K562 (cell line): ENCODE results near the gene PTPRG. TPM values are rescaled to one million over a fixed set of nuclear protein-coding genes. Genes with fewer than 3 reads are reported as not detected.
A peak's percentile ranks its signal among the peaks of the same experiment; 100 is the strongest.

Source experiments
- ATAC-seq: fragments of 200-7000 bp; cut with Tn5 transposase; 3 replicates; pipeline ENCODE4 v1.9.1; 2020; ENCODE audit warnings: moderate library complexity
- BruUV-seq: library from RNA; stranded (reverse); fragments of 400-500 nt; replicated peaks from 2 replicates; lab custom pipeline; 2021; lab: Mats Ljungman, UMichigan
- CTCF ChIA-PET: fragments of 300-600 bp; formaldehyde crosslinking; extraction: SDS; loops from one replicate; lab custom pipeline; 2021; ENCODE audit warnings: low intra/inter-chr PET ratio; lab: Yijun Ruan, JAX
- POLR2A ChIA-PET: fragments of 300-600, 350-650 bp; sonication (Branson Sonifier 250); formaldehyde crosslinking; extraction: SDS; loops from one replicate; lab custom pipeline; 2021; ENCODE audit warnings: antibody characterized with exemption, inconsistent platforms; lab: Yijun Ruan, JAX
- DNase-seq, 4 experiments: peaks; one replicate each; pipeline versions ENCODE4 v3.0.0 to v3.0.0-alpha.2; 2011 to 2018; ENCODE audit warnings: low spot score in 3 of 4, mixed read lengths in 3 of 4; ENCODE audit errors: extremely low read depth in 1 of 4
- FAIRE-seq: peaks from 2 replicates; lab custom pipeline; 2011; peaks lifted over from hg19 to GRCh38; lab: Jason Lieb, UNC
- H2AFZ ChIP-seq: 2 replicates; pipeline ENCODE4 v1.6.0; 2011; ENCODE audit warnings: low read depth, low read length, control low read depth, inconsistent platforms
- H3K27ac ChIP-seq: fragments of 200-600 bp; 3 replicates; pipeline ENCODE4 v1.8.0; 2011; ENCODE audit warnings: low read depth, mild to moderate bottlenecking, control low read depth, inconsistent platforms, low read length, moderate library complexity, mixed read lengths; ENCODE audit errors: extremely low read depth
- H3K27me3 ChIP-seq, 2 experiments: fragments of 300-600 bp in 1 of 2; 2 replicates in 1 of 2; 3 replicates in 1 of 2; pipeline versions ENCODE4 v1.6.0 to v1.8.0; 2011; ENCODE audit warnings: inconsistent platforms in 2 of 2, low read length in 2 of 2, mild to moderate bottlenecking in 1 of 2, mixed read lengths in 1 of 2, moderate library complexity in 1 of 2; ENCODE audit not compliant: control insufficient read depth in 2 of 2, insufficient read depth in 2 of 2
- H3K36me3 ChIP-seq: fragments of 300-600 bp; 3 replicates; pipeline ENCODE4 v1.8.0; 2011; ENCODE audit warnings: mild to moderate bottlenecking, low read length, inconsistent platforms; ENCODE audit not compliant: control insufficient read depth, insufficient read depth
- H3K4me1 ChIP-seq, 2 experiments: fragments of 200-600 bp in 1 of 2; replicated peaks in 1 of 2; 2 replicates in 1 of 2; 3 replicates in 1 of 2; pipeline versions ENCODE4 v1.5.1 to v1.8.0; 2011; ENCODE audit warnings: inconsistent platforms in 2 of 2, low read length in 2 of 2, mild to moderate bottlenecking in 1 of 2, mixed read lengths in 1 of 2, moderate library complexity in 1 of 2; ENCODE audit not compliant: control insufficient read depth in 2 of 2, insufficient read depth in 2 of 2
- H3K4me2 ChIP-seq: 2 replicates; pipeline ENCODE4 v1.6.1; 2011; ENCODE audit warnings: low read length, control low read depth, inconsistent platforms, mixed read lengths; ENCODE audit not compliant: insufficient read depth
- H3K4me3 ChIP-seq: fragments of 200-600 bp; sonication (generic), shearing (Covaris generic); 2 replicates; pipeline ENCODE4 v1.5.1; 2016; ENCODE audit warnings: control low read depth, inconsistent platforms
- H3K79me2 ChIP-seq: fragments of 200-600 bp; 3 replicates; pipeline ENCODE4 v1.8.0; 2011; ENCODE audit warnings: low read length, inconsistent platforms; ENCODE audit not compliant: control insufficient read depth, insufficient read depth
- H3K9ac ChIP-seq, 2 experiments: 2 replicates each; pipeline versions ENCODE4 v1.6.0 to v1.6.1; 2011; ENCODE audit warnings: low read depth in 2 of 2, low read length in 2 of 2, control low read depth in 1 of 2, inconsistent platforms in 1 of 2, mild to moderate bottlenecking in 1 of 2, mixed read lengths in 1 of 2; ENCODE audit not compliant: insufficient read depth in 1 of 2
- H3K9me1 ChIP-seq: one replicate; pipeline ENCODE4 v1.6.0; 2011; ENCODE audit warnings: inconsistent platforms, mild to moderate bottlenecking, low read length, moderate library complexity; ENCODE audit not compliant: control insufficient read depth, insufficient read depth
- H3K9me3 ChIP-seq: replicated peaks from 2 replicates; pipeline ENCODE4 v1.5.1; 2011; ENCODE audit warnings: low read depth, low read length, inconsistent platforms; ENCODE audit not compliant: control insufficient read depth, insufficient read depth
- H4K20me1 ChIP-seq: replicated peaks from 2 replicates; pipeline ENCODE4 v1.6.1; 2011; ENCODE audit warnings: low read length, inconsistent platforms, mixed read lengths; ENCODE audit not compliant: control insufficient read depth, insufficient read depth
- BHLHE40 ChIP-seq: IDR thresholded peaks from 2 replicates; pipeline ENCODE4 v1.6.1; 2011; ENCODE audit warnings: low read length, improper control_type of control experiment
- CREBBP ChIP-seq: IDR thresholded peaks from one replicate; pipeline ENCODE4 v1.6.1; 2012; ENCODE audit warnings: low read depth, mild to moderate bottlenecking, control low read depth, inconsistent platforms, low read length
- KAT8 ChIP-seq: fragments of 450-650 bp; IDR thresholded peaks from 2 replicates; pipeline ENCODE4 v1.6.1; 2016; ENCODE audit warnings: low read depth, mild to moderate bottlenecking
- PHB2 ChIP-seq: fragments of 450-650 bp; IDR thresholded peaks from 2 replicates; pipeline ENCODE4 v1.6.1; 2017; ENCODE audit warnings: low read depth
- STAT5B ChIP-seq: fragments of 250-450 bp; sonication (Bioruptor Pico); IDR thresholded peaks from 2 replicates; pipeline ENCODE4 v1.8.0; 2021; ENCODE audit warnings: mild to moderate bottlenecking, inconsistent platforms
- WGBS: fragments of 100-300 bp; shearing (Covaris generic); methylation state at CpG from one replicate; pipeline ENCODE4 v1.1.6; 2016; ENCODE audit warnings: low coverage, mixed read lengths; ENCODE audit not compliant: insufficient coverage; ENCODE audit errors: missing lambda C conversion rate; 5-methylcytosine and 5-hydroxymethylcytosine counted together
- in situ Hi-C: fragments of 300-500 bp; cut with MboI; formaldehyde crosslinking; loops from 4 replicates; pipeline ENCODE4 v1.15.0; 2018; ENCODE audit warnings: inconsistent platforms, mixed read lengths
- intact Hi-C: fragments of 100-400 bp; cut with micrococcal nuclease; formaldehyde crosslinking; loops from 2 replicates; pipeline ENCODE4 v1.14.2; 2022
- polyA plus RNA-seq, 8 experiments: library from polyadenylated mRNA; depleted of rRNA in 4 of 8; stranded (reverse) in 5 of 8; unstranded in 3 of 8; fragments of >200 nt; fragmentation: Nextera tagmentation in 2 of 8; fragmentation: Illumina TruSeq in 1 of 8; extraction: Ambion mirVana in 2 of 8; extraction: Trizol in 1 of 8; gene quantifications; 2 replicates each; pipeline versions ENCODE4 v1.2.1 to v1.2.3, GENCODE V29; 2011 to 2014; ENCODE audit warnings: inconsistent platforms in 1 of 8, missing spikeins in 1 of 8
- total RNA-seq, 7 experiments: library from RNA; depleted of rRNA in 6 of 7; stranded (reverse); fragments of >200 nt in 6 of 7; fragmentation: Illumina TruSeq in 2 of 7; extraction: Trizol in 2 of 7; gene quantifications; 2 replicates each; pipeline versions ENCODE4 v1.2.1 to v1.2.3, GENCODE V29; 2011 to 2021; ENCODE audit warnings: low replicate concordance in 1 of 7
- TF ChIP-seq, protein P1 (sequence below): IDR thresholded peaks from 2 replicates; pipeline ENCODE4 v1.6.1; 2012; ENCODE audit warnings: low read depth, low read length, improper control_type of control experiment, borderline replicate concordance
- TF ChIP-seq, protein P2 (sequence below): fragments of 450-650 bp; IDR thresholded peaks from 2 replicates; pipeline ENCODE4 v1.6.1; 2018; ENCODE audit not compliant: partially characterized antibody
- TF ChIP-seq, protein P3 (sequence below): fragments of 250-450 bp; sonication (Bioruptor Pico); IDR thresholded peaks from 2 replicates; pipeline ENCODE4 v1.4.0; 2020

The PTPRG gene
- total and polyA plus RNA-seq, 9 of the 15 experiments (the other 6 are each of a cell fraction or from before 2014, with no cell fraction given), result 0.16 TPM; not detected in 8

DNA sequence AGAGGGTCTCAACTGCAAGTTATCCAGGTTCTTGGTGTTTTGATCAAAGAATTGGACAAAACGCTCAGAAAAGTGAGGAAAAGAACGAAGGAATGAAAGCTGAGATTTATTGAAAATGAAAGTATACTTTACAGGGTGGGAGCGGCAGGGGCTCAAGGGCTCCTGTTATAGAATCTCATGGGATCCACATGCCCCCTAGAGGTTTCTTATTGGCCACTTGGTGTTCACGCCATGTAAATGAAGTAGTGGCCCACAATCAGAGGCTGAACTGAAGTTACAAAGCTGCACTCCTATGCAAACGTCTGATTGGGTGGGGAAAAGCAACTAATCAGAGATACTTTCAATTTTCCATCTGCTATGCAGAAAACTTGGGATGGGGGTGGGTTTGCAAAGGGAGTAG lies 216.7 kb downstream of the PTPRG start:
- peak in 1 of 4 experiments; percentile 2 for DNase-seq
- no peak for FAIRE-seq
- Histone ChIP-seq H3K9ac (no peak overlapping the region), H3K27me3 (no peaks in the 10 kb centered on the region), H2AFZ (no peak overlapping the region), H3K27ac (no peak overlapping the region), H3K9me1 (no peaks in the 10 kb centered on the region), H4K20me1 (no peaks in the 10 kb centered on the region), H3K4me1 (no peaks in the 10 kb centered on the region)
- in situ Hi-C loops, result no loop called here
- no peak for ATAC-seq
- no TSS peak for BruUV-seq
- CTCF ChIA-PET, result no interaction called here
- TF ChIP-seq BHLHE40, result no peak
- TF ChIP-seq STAT5B (CRISPR knock-in tag), result no peak
- TF ChIP-seq, protein P1, sequence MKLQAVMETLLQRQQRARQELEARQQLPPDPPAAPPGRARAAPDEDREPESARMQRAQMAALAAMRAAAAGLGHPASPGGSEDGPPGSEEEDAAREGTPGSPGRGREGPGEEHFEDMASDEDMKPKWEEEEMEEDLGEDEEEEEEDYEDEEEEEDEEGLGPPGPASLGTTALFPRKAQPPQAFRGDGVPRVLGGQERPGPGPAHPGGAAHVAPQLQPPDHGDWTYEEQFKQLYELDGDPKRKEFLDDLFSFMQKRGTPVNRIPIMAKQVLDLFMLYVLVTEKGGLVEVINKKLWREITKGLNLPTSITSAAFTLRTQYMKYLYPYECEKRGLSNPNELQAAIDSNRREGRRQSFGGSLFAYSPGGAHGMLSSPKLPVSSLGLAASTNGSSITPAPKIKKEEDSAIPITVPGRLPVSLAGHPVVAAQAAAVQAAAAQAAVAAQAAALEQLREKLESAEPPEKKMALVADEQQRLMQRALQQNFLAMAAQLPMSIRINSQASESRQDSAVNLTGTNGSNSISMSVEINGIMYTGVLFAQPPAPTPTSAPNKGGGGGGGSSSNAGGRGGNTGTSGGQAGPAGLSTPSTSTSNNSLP, result no peak
- TF ChIP-seq CREBBP, result no peak
- TF ChIP-seq PHB2, result no peak
- TF ChIP-seq, protein P2, sequence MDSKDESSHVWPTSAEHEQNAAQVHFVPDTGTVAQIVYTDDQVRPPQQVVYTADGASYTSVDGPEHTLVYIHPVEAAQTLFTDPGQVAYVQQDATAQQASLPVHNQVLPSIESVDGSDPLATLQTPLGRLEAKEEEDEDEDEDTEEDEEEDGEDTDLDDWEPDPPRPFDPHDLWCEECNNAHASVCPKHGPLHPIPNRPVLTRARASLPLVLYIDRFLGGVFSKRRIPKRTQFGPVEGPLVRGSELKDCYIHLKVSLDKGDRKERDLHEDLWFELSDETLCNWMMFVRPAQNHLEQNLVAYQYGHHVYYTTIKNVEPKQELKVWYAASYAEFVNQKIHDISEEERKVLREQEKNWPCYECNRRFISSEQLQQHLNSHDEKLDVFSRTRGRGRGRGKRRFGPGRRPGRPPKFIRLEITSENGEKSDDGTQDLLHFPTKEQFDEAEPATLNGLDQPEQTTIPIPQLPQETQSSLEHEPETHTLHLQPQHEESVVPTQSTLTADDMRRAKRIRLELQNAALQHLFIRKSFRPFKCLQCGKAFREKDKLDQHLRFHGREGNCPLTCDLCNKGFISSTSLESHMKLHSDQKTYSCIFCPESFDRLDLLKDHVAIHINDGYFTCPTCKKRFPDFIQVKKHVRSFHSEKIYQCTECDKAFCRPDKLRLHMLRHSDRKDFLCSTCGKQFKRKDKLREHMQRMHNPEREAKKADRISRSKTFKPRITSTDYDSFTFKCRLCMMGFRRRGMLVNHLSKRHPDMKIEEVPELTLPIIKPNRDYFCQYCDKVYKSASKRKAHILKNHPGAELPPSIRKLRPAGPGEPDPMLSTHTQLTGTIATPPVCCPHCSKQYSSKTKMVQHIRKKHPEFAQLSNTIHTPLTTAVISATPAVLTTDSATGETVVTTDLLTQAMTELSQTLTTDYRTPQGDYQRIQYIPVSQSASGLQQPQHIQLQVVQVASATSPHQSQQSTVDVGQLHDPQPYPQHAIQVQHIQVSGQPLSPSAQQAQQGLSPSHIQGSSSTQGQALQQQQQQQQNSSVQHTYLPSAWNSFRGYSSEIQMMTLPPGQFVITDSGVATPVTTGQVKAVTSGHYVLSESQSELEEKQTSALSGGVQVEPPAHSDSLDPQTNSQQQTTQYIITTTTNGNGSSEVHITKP, result no peak
- TF ChIP-seq KAT8, result no peak
- TF ChIP-seq, protein P3, sequence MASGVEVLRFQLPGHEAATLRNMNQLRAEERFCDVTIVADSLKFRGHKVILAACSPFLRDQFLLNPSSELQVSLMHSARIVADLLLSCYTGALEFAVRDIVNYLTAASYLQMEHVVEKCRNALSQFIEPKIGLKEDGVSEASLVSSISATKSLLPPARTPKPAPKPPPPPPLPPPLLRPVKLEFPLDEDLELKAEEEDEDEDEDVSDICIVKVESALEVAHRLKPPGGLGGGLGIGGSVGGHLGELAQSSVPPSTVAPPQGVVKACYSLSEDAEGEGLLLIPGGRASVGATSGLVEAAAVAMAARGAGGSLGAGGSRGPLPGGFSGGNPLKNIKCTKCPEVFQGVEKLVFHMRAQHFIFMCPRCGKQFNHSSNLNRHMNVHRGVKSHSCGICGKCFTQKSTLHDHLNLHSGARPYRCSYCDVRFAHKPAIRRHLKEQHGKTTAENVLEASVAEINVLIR (CRISPR knock-in tag), result no peak
- TF ChIP-seq, all 486 proteins: peak for 0
- no peaks in the 10 kb centered on the region for H3K9me3 ChIP-seq
- no peak overlapping the region for H3K4me2 ChIP-seq
- POLR2A ChIA-PET, result no interaction called here
- WGBS, result 3% methylated on average over 5 of the region's 5 CpGs
- no peaks in the 10 kb centered on the region for H3K36me3 ChIP-seq
- H3K79me2 ChIP-seq, result no peaks in the 10 kb centered on the region
- no peak overlapping the region for H3K4me3 ChIP-seq
- intact Hi-C loops, result no loop called here
